Neural progenitor cell (in vitro differentiated cells): Measurements from ENCODE around the gene TMX4. TPM values are rescaled to one million over a fixed set of nuclear protein-coding genes. Genes with fewer than 3 reads are reported as not detected.

ENCODE experiments used
- DNase-seq: peaks from one replicate; pipeline ENCODE4 v3.0.0-alpha.2; 2016; ENCODE audit warnings: low spot score
- H2AFZ ChIP-seq: fragments of 200-600 bp; sonication (generic); replicated peaks from 2 replicates; pipeline ENCODE4 v1.6.1; 2016; ENCODE audit warnings: antibody characterized with exemption
- H3F3A ChIP-seq: fragments of 200-600 bp; sonication (generic); 2 replicates; pipeline ENCODE4 v1.6.1; 2016; ENCODE audit warnings: antibody characterized with exemption, low read depth
- H3K27ac ChIP-seq: fragments of 200-600 bp; sonication (generic); 2 replicates; pipeline ENCODE4 v1.5.1; 2016; ENCODE audit warnings: mild to moderate bottlenecking
- H3K27me3 ChIP-seq: fragments of 200-600 bp; sonication (generic); 2 replicates; pipeline ENCODE4 v1.6.1; 2016; ENCODE audit warnings: mild to moderate bottlenecking, moderate library complexity
- H3K36me3 ChIP-seq: fragments of 200-600 bp; sonication (generic); 2 replicates; pipeline ENCODE4 v1.5.1; 2016
- H3K4me1 ChIP-seq: fragments of 200-600 bp; sonication (generic); 2 replicates; pipeline ENCODE4 v1.6.1; 2016; ENCODE audit warnings: mixed run types
- H3K4me2 ChIP-seq: fragments of 200-600 bp; sonication (generic); 2 replicates; pipeline ENCODE4 v1.6.1; 2016
- H3K4me3 ChIP-seq: fragments of 200-600 bp; sonication (generic); 2 replicates; pipeline ENCODE4 v1.5.1; 2016
- H3K79me2 ChIP-seq: fragments of 200-600 bp; sonication (generic); 2 replicates; pipeline ENCODE4 v1.6.1; 2016; ENCODE audit warnings: low read depth
- H3K9ac ChIP-seq: fragments of 200-600 bp; sonication (generic); 2 replicates; pipeline ENCODE4 v1.6.1; 2016
- H3K9me3 ChIP-seq: fragments of 200-600 bp; sonication (generic); 2 replicates; pipeline ENCODE4 v1.5.1; 2016; ENCODE audit warnings: low read depth
- H4K20me1 ChIP-seq: fragments of 200-600 bp; sonication (generic); 2 replicates; pipeline ENCODE4 v1.6.1; 2016; ENCODE audit warnings: low read depth
- H3K27ac Mint-ChIP-seq: 3 replicates; pipeline ENCODE4 v1.8.0; 2021; ENCODE audit warnings: mixed read lengths
- H3K27me3 Mint-ChIP-seq: 2 replicates; pipeline ENCODE4 v1.8.0; 2022; ENCODE audit warnings: low read depth, mild to moderate bottlenecking, inconsistent platforms, moderate library complexity, mixed read lengths; ENCODE audit not compliant: insufficient read depth
- H3K36me3 Mint-ChIP-seq: 3 replicates; pipeline ENCODE4 v1.8.0; 2021; ENCODE audit warnings: mixed read lengths
- H3K4me1 Mint-ChIP-seq: 3 replicates; pipeline ENCODE4 v1.8.0; 2021; ENCODE audit warnings: mixed read lengths
- H3K4me3 Mint-ChIP-seq: 3 replicates; pipeline ENCODE4 v1.8.0; 2021; ENCODE audit warnings: mild to moderate bottlenecking, moderate library complexity, mixed read lengths
- H3K9me3 Mint-ChIP-seq: 3 replicates; pipeline ENCODE4 v1.8.0; 2020; ENCODE audit warnings: mixed read lengths
- CTCF ChIP-seq: fragments of 200-600 bp; sonication (generic); IDR thresholded peaks from 2 replicates; pipeline ENCODE4 v1.5.1; 2017; ENCODE audit warnings: antibody characterized with exemption, mild to moderate bottlenecking
- EZH2 ChIP-seq: fragments of 200-600 bp; sonication (generic); IDR thresholded peaks from 2 replicates; pipeline ENCODE4 v1.6.1; 2017; ENCODE audit warnings: antibody characterized with exemption, mild to moderate bottlenecking, moderate library complexity
- EZH2phosphoT487 ChIP-seq: fragments of 200-600 bp; sonication (generic); IDR thresholded peaks from 2 replicates; pipeline ENCODE4 v1.6.1; 2017; ENCODE audit warnings: antibody characterized with exemption
- total RNA-seq: library from RNA; depleted of rRNA; stranded (reverse); fragments of >200 nt; gene quantifications from 2 replicates; pipeline ENCODE4 v1.2.3, GENCODE V29; 2015; ENCODE audit warnings: low replicate concordance

Gene TMX4
- total RNA-seq, 1 donor from 2014 or later = 10.4 TPM

GRCh38 chr20:8012724-8013123, 6.8 kb downstream of the TMX4 start:
- Histone ChIP-seq H4K20me1 (no peaks in the 10 kb centered on the region), H3K27me3 (no peaks in the 10 kb centered on the region), H3F3A (no peaks in the 10 kb centered on the region), H3K4me2 (no peak overlapping the region), H3K9ac (no peak overlapping the region), H3K36me3 (no peaks in the 10 kb centered on the region), H3K4me3 (no peak overlapping the region), H3K27ac (no peak overlapping the region), H2AFZ (no peak overlapping the region), H3K4me1 (peaks cover 11% of the 10 kb centered on the region), H3K79me2 (no peaks in the 10 kb centered on the region), H3K9me3 (no peaks in the 10 kb centered on the region)
- no peak for TF ChIP-seq EZH2phosphoT487
- TF ChIP-seq EZH2 = no peak
- no peak for TF ChIP-seq CTCF
- DNase-seq = no peak
- Mint-ChIP-seq H3K4me1 (peaks cover 7% of the 10 kb centered on the region), H3K27ac (no peak overlapping the region), H3K36me3 (peaks cover 1% of the 10 kb centered on the region), H3K27me3 (no peaks in the 10 kb centered on the region), H3K4me3 (no peak overlapping the region), H3K9me3 (no peaks in the 10 kb centered on the region)

- H3K27me3 Mint-ChIP-seq = no peaks in the 10 kb centered on the region
- Histone ChIP-seq H3K27me3 (no peaks in the 10 kb centered on the region), H3K9ac (no peak overlapping the region), H2AFZ (no peak overlapping the region), H4K20me1 (no peaks in the 10 kb centered on the region), H3K79me2 (no peaks in the 10 kb centered on the region), H3K36me3 (no peaks in the 10 kb centered on the region), H3K27ac (no peak overlapping the region), H3K4me1 (peaks cover 11% of the 10 kb centered on the region), H3F3A (no peaks in the 10 kb centered on the region), H3K4me3 (no peak overlapping the region), H3K9me3 (no peaks in the 10 kb centered on the region), H3K4me2 (no peak overlapping the region)
- peaks cover 8% of the 10 kb centered on the region for H3K36me3 Mint-ChIP-seq
- no peak for TF ChIP-seq EZH2phosphoT487
- TF ChIP-seq CTCF = no peak
- no peak for TF ChIP-seq EZH2
- H3K4me1 Mint-ChIP-seq = peaks cover 3% of the 10 kb centered on the region
- no peaks in the 10 kb centered on the region for H3K9me3 Mint-ChIP-seq
- H3K4me3 Mint-ChIP-seq = no peak overlapping the region
- no peak for DNase-seq
- H3K27ac Mint-ChIP-seq = no peak overlapping the region
These were observed 10.8 kb downstream of the TMX4 start for GRCh38 chr20:8008733-8009132.

- H3K9me3 Mint-ChIP-seq = no peaks in the 10 kb centered on the region
- H3K4me3 Mint-ChIP-seq = no peak overlapping the region
- Histone ChIP-seq H3K4me1 (peaks cover 11% of the 10 kb centered on the region), H3K9ac (no peak overlapping the region), H3F3A (no peaks in the 10 kb centered on the region), H3K4me2 (no peak overlapping the region), H3K4me3 (no peak overlapping the region), H2AFZ (no peak overlapping the region), H3K27ac (no peak overlapping the region), H3K79me2 (no peaks in the 10 kb centered on the region), H3K36me3 (no peaks in the 10 kb centered on the region), H3K9me3 (no peaks in the 10 kb centered on the region), H3K27me3 (no peaks in the 10 kb centered on the region), H4K20me1 (no peaks in the 10 kb centered on the region)
- no peak for DNase-seq
- TF ChIP-seq EZH2 (no peak), CTCF (no peak), EZH2phosphoT487 (no peak)
- H3K36me3 Mint-ChIP-seq = peaks cover 8% of the 10 kb centered on the region
- peaks cover 3% of the 10 kb centered on the region for H3K4me1 Mint-ChIP-seq
- H3K27ac Mint-ChIP-seq = no peak overlapping the region
- no peaks in the 10 kb centered on the region for H3K27me3 Mint-ChIP-seq
These were observed 12.1 kb downstream of the TMX4 start for GRCh38 chr20:8007490-8007889.
